Stimulated activated CD4-positive, alpha-beta T cell treated with anti-CD3 and anti-CD28 coated beads, Interleukin-15, amount 100 ng/mL, for 24 hours (primary cell): ENCODE results near the gene TRA2A.
A peak's percentile ranks its signal among the peaks of the same experiment; 100 is the strongest.
"Not testable (repeated sequence)": the region's sequence is repeated elsewhere in the genome, so short reads cannot be mapped to it uniquely, and the experiment has no call there.

Experiments
- DNase-seq: peaks from one replicate; pipeline ENCODE4 v3.0.0-alpha.2; 2020

The TRA2A gene

GRCh38 chr7:23531794-23532489 lies at the start of gene TRA2A:
Gene TRA2A, minus strand, starts transcription at chr7:23531981. Its CDS starts 157 bp downstream, at chr7:23531824.
- DNase-seq: peak; percentile 98

DNA sequence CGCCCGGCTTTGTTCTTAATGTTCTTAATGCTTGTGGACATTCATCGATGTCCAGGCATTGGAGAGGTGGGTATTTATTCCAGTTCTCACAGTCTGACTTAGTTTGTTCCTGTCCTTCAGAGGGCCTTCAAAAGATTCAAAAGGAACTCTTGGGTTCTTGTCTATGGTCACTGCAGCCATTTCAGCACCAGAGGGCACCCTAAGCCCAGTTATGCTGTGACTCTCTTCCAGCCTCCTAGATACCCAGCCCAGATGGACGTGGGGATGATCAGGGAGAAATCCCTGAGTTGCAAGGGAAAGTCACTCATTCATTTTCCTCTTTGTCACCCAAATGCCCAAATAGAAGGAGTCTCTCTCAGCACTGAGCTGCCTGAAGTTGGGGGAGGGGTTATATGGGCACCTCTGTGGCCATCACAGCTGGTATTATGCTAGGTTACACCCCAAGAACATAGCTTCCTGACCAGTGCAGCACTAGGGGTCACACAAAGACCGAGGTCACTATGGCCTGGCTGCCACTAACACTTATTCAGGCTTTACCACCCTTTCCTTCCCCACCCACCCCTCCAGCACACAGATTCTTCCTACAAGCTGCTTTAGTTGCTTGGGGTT lies 38.9 kb upstream of the TRA2A start:
- peak; percentile 76 for DNase-seq

DNA sequence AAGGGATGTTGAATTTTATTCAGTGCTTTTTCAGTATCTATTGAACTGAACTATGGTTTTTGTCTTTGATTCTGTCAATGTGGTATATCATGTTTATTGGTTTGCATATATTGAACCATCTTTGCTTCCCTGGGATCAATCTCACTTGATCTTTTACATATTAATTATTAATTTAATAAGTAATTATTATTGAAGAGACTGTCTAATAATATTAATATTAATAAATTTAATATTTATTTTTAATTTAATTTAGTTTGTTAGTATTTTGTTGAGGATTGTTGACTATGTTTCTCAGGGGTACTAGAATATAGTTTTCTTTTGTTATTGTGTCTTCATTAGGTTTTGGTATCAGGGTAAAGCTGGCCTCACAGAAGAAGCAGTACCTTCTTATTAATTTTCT lies 26.5 kb upstream of the TRA2A start:
- no peak for DNase-seq

DNA sequence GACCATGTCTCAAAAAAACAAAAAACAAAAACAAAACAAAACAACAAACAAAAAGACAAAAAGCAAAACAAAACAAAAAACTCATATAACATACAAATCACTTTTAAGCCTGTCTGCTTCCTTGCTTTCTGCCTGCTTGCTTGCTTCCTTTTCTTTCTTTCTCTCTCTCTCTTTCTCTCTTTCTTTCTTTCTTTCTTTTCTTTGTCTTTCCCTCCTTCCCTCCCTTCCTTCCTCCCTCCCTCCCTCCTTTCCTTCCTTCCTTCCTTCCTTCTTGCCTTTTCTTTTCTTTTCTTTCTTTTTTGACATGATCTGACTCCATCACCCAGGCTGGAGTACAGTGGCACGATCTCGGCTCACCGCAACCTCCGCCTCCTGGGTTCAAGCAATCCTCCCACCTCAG lies 15.9 kb upstream of the TRA2A start:
- DNase-seq: no peak

DNA sequence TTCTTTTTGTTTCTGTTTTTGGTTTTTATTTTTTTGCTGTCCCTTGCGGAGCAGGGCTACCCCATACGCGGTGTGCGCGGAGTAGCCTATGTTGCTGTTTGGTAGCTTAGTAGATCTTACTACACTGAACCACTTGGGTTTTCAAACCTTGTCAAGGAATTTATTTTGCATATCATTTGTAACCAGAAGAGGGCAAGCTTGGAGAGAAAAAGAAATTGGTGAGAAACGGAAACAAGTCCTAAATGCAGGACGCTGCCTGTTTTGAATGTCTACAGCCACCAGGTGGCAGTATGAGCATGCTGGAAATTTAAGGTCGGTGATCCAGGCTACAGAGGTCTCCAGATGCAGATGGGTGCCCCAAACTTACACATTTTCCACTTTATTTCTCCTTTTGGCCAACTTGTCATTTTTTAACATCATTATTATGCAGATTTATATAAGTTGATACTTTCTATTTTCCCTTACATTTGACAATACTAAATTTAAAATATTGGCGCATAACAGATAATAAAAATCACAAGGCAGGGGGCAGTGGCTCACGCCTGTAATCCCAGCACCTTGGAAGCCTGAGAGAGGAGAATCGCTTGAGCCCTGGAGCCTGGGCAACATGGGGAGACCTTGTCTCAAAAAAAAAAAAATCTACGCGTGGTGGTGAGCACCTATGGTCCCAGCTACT lies 15.3 kb upstream of the TRA2A start:
- DNase-seq: peak; percentile 79

GRCh38 chr7:23545493-23545892 lies 13.7 kb upstream of the TRA2A start:
- no peak for DNase-seq

DNA sequence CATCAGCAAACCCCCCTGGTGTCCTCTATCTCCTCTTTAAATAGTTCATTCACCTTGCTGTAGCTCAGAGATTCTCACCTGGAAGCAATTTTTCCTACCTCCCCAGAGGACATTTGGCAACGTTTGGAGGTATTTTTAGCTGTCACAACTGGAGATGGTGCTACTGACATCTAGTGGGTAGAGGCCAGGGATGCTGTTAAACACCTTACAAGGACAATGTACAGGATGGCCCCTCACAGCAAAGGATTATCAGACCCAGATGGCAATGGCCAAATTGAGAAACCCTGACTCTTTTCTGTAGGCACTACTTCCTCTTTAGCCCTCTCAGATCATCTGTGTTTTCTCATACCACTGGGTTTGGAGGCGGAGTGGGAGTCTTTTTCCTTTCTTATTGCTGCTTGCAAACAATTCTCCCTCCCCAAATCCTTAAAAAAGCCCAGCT lies 13.2 kb upstream of the TRA2A start:
- no peak for DNase-seq

GRCh38 chr7:23542752-23543151 lies 11.0 kb upstream of the TRA2A start:
- no peak for DNase-seq

DNA sequence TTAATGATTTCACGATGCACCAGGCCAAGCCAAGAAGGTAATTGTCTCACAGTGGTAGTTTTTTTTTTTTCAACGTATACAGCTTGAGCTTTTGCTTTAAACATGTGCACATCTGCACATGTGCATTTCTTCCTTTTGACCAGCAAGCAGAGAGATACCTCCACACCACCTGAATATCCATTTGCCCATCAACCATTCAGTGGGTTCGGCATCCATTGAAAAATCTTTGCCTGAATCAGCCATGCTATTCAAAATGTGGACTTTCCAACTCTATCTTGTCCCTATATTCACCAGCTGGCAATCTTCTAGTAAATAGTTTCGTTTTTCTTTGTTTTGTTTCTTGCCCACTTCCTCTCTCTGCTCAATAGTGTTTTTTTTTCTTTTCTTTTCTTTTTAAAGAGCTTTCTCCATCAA lies 7.7 kb upstream of the TRA2A start:
- no peak for DNase-seq

DNA sequence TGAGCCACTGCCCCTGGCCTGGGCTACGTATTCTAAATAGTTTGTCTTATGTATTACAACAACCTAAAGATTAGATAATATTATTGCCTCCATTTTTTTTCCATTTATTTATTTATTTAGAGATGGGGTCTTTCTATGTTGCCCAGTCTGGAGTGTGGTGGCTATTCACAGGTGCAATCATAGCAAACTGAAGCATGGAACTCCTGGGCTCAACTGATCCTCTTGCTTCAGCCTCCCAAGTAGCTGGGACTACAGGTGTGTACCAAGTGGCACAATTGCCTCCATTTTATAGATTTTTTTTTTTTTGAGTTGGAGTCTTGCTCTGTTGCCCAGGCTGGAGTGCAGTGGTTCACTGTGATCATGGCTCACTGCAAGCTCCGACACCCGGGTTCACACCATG lies 6.5 kb upstream of the TRA2A start:
- DNase-seq: no peak

GRCh38 chr7:23533238-23533604 lies 1.4 kb upstream of the TRA2A start:
- no peak for DNase-seq

DNA sequence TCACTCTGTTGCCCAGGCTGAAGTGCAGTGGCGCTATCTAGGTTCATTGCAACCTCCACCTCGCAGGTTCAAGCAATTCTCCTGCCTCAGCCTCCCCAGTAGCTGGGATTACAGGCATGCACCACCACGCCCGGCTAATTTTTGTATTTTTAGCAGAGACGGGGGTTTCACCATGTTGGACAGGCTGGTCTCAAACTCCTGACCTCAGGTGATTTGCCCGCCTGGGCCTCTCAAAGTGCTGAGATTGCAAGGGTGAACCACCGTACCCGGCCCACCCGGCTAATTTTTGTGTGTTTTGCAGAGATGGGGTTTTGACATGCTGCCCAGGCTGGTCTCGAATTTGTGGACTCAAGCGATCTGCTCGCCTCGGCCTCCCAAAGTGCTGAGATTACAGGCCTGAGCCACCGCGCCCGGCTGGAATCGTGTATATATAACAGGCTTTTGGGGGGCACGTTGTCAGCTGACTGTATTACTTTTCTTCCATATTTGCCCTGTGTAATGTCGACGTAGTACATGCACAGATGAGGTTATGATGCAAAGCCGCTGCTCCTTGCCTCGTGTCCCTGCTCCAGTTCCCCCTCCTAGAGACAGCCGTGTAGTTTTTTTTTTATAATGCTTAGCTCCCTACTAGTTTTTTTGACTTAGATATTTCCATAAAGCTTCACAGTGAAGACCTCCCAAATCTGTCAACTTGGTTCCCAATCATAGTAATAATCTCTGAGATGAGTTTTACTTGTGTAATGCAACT lies 883 bp upstream of the TRA2A start:
- DNase-seq: no peak

DNA sequence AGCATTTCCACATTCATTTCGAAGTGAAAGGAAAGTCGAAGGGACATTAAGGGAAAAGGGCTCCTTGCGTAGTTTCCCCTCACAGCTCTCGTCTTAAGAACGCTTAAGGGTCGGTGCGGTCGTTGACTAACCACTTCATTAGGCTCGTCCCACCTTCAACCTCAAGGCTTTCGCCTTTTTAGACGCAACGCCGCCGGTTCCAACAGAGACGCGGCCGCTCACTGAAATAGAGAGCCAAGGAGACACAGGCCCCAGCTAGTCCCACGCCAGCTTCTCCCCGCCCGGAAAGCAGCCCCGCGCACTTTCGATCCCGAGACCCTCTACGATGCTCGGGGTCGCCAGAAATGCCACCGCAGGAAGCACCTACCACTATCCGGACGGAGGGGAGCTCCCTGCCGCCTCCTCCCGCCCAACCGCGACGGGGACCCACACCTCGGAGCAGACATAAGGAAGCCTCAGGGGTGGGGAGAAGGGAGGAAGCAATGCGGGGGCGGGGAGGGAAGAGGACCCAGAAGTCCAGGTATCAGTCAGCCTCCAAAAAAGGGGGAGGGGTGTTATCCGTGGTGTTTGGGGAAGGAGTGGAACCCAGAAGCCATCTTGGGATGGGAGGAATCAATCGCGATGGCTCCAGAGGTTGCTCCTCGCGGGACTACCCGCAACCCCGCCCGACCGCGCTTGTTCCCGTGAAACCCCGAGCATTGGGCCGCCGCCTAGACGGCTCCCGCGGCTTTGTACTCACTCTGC lies 559 bp downstream of the TRA2A start:
- peak; percentile 78 for DNase-seq

DNA sequence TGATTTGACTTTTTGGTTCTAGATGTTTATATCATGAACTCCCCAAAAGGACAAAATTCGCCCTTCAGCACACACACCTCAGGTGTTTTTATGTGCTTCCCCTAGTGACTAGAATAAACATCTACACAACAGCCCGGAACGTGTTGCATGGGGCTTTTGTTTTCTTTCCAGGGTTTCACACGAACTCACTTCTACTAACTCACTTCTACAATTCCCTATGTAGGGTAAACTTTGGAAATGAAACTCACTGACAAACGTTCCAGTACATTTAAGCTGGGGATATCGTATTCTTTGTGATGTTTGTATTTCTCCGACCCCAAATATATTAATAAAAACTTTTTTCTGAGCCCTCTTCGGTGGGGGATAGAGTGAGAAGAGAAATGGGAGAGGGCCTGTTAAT lies 1.4 kb downstream of the TRA2A start:
- DNase-seq: peak; percentile 19

DNA sequence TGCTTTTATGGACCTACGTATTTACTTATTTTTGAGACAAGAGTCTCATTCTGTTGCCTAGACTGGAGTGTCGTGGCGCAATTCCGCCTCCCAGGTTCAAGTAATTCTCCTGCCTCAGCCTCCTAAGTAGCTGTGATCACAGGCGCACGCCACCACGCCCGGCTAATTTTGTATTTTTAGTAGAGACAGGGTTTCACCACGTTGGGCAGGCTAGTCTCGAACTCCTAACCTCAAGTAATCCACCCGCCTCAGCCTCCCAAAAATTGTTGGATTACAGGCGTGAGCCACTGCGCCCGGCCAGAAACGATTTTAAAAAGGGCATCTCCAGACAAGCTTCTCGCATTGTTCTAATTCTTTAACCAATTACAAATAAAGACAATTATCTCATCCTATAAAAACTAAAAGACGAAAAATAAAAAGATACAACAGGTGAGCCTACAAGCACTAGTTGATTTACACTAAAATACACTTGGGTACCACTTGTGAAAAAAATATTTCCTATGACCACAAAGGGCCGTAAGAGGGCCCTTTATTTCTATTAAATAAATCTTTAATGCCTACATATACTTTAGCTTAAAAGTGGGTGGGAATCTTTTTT lies 2.4 kb downstream of the TRA2A start:
- DNase-seq: no peak

DNA sequence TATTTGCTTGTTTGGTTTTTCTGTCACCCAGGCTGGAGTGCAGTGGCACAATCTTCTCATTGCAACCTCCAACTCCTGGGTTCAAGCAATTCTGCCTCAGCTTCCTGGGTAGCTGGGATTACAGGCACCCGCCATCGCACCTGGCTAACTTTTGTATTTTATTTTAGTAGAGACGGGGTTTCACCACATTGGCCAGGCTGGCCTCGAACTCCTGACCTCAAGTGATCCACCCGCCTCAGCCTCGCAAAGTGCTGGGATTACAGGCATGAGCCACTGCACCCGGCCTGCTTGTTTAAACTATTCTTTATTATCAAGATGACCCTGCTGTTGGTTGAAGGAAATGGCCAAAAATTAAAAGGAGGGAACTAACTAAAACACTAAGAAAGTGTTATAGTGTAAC lies 6.2 kb downstream of the TRA2A start:
- DNase-seq: not testable (repeated sequence)

GRCh38 chr7:23524473-23524872 lies 7.3 kb downstream of the TRA2A start:
- DNase-seq: no peak

DNA sequence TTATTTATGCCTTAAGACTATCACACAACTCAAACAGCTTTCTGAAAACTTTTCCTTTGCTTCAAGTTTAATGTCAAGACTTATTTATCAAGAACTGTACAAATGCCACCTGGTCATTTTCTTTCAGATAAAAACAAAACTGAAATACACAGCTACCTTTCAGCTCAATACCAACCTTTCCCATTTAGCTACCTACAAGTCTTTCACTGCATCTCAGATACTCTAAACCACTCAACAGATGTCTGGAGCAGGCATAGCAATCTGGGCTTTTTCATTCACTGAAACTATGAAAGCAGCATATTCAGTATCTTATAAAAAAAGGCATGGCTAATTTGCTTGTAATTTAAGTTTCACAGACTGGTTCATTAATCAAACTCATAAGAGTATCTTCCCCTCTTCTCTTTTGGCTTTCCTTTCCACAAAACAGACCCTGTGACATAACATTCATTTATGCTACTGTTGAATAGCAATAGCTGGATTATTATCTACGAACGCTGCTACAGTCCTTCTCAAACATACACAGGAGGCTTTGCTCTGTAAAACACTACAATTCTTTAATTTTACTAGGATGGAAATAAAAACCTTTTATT lies 8.2 kb downstream of the TRA2A start:
- DNase-seq: no peak

GRCh38 chr7:23520582-23520981 lies 11.2 kb downstream of the TRA2A start:
- DNase-seq: peak; percentile 10

- peak; percentile 28 for DNase-seq
These were observed 17.0 kb downstream of the TRA2A start for GRCh38 chr7:23514755-23515154.

DNA sequence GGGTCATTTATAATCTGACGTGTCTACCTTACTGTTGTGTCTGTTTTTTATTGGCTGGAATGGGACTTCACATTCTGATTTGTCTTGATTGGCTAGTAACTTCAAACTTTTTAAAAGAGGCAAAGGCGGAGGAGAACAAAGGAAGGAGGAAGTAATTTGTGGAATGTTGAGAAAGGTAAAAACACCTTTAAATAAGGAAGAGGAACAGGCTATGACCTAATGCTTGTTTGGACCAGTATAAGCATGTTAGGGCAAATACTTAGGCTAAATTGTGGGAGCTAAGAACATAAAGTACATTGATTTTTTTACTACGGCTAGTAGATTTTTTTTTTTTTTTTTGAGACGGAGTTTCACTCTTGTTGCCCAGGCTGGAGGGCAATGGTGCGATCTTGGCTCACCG lies 18.0 kb downstream of the TRA2A start:
- DNase-seq: not testable (repeated sequence)

DNA sequence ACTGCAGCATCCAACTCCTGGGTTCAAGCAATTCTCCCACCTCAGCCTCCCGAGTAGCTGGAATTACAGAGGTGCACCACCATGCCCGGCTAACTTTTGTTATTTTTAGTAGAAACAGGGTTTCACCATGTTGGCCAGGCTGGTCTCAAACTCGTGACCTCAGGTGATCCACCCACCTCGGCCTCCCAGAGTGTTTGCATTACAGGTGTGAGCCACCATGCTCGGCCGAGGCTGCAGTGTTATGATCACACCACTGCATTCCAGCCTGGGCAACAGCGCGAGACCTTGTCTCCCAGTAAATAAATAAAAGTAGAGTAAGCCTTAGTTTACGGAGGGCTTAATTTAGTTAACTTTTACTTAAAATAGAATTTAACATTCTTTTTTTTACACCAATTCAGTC lies 37.8 kb downstream of the TRA2A start:
- no peak for DNase-seq
